Calu3 (cell line): ENCODE data around the gene PFKFB4. TPM values are rescaled to one million over a fixed set of nuclear protein-coding genes. Genes with fewer than 3 reads are reported as not detected.

Source experiments
- BruUV-seq: library from RNA; stranded (reverse); fragments of 400-500 nt; replicated peaks from 2 replicates; lab custom pipeline; 2021; lab: Mats Ljungman, UMichigan
- CTCF ChIA-PET: fragments of 300-600 bp; sonication (Branson Sonifier 250); formaldehyde crosslinking; loops from one replicate; lab custom pipeline; 2022; ENCODE audit warnings: antibody characterized with exemption; lab: Charles Lee
- DNase-seq: peaks from one replicate; pipeline ENCODE4 v3.0.0; 2022
- H3K27ac Mint-ChIP-seq: one replicate; pipeline ENCODE4 v1.8.0; 2022; ENCODE audit warnings: mixed read lengths; ENCODE audit not compliant: unreplicated experiment
- H3K27me3 Mint-ChIP-seq: one replicate; pipeline ENCODE4 v1.8.0; 2022; ENCODE audit warnings: mixed read lengths; ENCODE audit not compliant: unreplicated experiment
- H3K36me3 Mint-ChIP-seq: one replicate; pipeline ENCODE4 v1.8.0; 2022; ENCODE audit warnings: mild to moderate bottlenecking, moderate library complexity, mixed read lengths; ENCODE audit not compliant: insufficient read depth, unreplicated experiment
- H3K4me1 Mint-ChIP-seq: one replicate; pipeline ENCODE4 v1.8.0; 2022; ENCODE audit warnings: mild to moderate bottlenecking, low read depth, mixed read lengths; ENCODE audit not compliant: unreplicated experiment
- H3K4me3 Mint-ChIP-seq: one replicate; pipeline ENCODE4 v1.8.0; 2022; ENCODE audit warnings: mild to moderate bottlenecking, low read depth, moderate library complexity, mixed read lengths; ENCODE audit not compliant: unreplicated experiment
- H3K9me3 Mint-ChIP-seq: one replicate; pipeline ENCODE4 v1.8.0; 2022; ENCODE audit warnings: low read depth, mixed read lengths; ENCODE audit not compliant: unreplicated experiment
- intact Hi-C: fragments of 100-400 bp; cut with micrococcal nuclease; formaldehyde crosslinking; loops from one replicate; pipeline ENCODE4 v1.10.0; 2022; ENCODE audit not compliant: unreplicated experiment
- total RNA-seq: library from RNA; stranded (reverse); gene quantifications from 2 replicates; pipeline ENCODE4 v1.2.3, GENCODE V29; 2022
- TF ChIP-seq, protein P1 (sequence below): fragments of 200-600 bp; IDR thresholded peaks from one replicate; pipeline ENCODE4 v1.8.0; 2022; ENCODE audit warnings: antibody characterized with exemption; ENCODE audit not compliant: unreplicated experiment

Gene PFKFB4
- total RNA-seq, 1 experiment from 2014 or later = 5.1 TPM

DNA sequence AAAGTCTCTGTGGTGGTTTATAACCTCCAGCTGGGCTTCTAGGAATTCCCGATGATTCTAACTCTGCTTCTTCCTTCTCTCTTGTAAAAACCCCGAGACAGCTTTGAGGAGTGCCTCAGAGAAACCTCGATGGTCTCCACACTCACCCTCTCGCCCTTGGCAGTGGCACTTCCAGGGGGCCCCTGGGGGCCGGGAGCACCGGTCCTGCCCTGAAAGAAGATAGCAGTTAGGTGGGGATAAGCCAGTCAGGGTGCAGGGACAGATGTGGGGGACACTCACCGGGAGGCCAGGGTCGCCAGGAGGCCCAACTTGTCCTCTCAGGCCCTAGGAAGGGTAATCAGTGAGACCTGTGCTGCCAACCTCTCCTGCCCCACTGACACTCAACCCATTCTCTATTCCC lies 28.8 kb upstream of the PFKFB4 start:
- TF ChIP-seq, protein P1, sequence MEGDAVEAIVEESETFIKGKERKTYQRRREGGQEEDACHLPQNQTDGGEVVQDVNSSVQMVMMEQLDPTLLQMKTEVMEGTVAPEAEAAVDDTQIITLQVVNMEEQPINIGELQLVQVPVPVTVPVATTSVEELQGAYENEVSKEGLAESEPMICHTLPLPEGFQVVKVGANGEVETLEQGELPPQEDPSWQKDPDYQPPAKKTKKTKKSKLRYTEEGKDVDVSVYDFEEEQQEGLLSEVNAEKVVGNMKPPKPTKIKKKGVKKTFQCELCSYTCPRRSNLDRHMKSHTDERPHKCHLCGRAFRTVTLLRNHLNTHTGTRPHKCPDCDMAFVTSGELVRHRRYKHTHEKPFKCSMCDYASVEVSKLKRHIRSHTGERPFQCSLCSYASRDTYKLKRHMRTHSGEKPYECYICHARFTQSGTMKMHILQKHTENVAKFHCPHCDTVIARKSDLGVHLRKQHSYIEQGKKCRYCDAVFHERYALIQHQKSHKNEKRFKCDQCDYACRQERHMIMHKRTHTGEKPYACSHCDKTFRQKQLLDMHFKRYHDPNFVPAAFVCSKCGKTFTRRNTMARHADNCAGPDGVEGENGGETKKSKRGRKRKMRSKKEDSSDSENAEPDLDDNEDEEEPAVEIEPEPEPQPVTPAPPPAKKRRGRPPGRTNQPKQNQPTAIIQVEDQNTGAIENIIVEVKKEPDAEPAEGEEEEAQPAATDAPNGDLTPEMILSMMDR = no peak
- H3K4me1 Mint-ChIP-seq = no peaks in the 10 kb centered on the region
- intact Hi-C loops = no loop called here
- BruUV-seq = no TSS peak
- H3K27ac Mint-ChIP-seq = no peak overlapping the region
- no peak for DNase-seq
- no peaks in the 10 kb centered on the region for H3K36me3 Mint-ChIP-seq
- no peak overlapping the region for H3K4me3 Mint-ChIP-seq
- CTCF ChIA-PET = interaction anchor here (0.9 kb wide), 1 partner anchor 10 kb away, joined by 3 read pairs; no protein-coding TSS in a partner anchor
- no peaks in the 10 kb centered on the region for H3K9me3 Mint-ChIP-seq
- H3K27me3 Mint-ChIP-seq = peaks cover 2% of the 10 kb centered on the region

DNA sequence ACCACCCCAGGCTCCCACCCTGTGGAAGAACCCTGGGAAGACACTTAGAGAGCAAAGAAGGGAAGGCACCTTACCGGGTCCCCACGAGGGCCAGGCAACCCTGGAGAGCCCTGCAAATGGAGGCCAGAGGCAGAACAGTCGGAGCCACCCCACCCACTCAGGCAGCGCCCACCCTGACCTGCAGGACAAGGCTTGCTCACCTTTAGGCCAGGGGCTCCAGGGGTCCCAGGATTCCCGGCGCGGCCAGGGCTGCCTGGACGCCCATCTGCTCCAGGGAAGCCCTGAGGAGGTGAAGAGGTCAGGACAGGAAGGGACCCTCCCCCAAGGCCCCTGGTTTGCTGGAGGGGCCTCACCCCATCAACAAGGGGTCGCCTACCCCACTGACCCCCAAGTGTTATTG lies 28.2 kb upstream of the PFKFB4 start:
- intact Hi-C loops = no loop called here
- BruUV-seq = no TSS peak
- CTCF ChIA-PET = interaction anchor here (0.9 kb wide), 1 partner anchor 11 kb away, joined by 3 read pairs; no protein-coding TSS in a partner anchor

DNA sequence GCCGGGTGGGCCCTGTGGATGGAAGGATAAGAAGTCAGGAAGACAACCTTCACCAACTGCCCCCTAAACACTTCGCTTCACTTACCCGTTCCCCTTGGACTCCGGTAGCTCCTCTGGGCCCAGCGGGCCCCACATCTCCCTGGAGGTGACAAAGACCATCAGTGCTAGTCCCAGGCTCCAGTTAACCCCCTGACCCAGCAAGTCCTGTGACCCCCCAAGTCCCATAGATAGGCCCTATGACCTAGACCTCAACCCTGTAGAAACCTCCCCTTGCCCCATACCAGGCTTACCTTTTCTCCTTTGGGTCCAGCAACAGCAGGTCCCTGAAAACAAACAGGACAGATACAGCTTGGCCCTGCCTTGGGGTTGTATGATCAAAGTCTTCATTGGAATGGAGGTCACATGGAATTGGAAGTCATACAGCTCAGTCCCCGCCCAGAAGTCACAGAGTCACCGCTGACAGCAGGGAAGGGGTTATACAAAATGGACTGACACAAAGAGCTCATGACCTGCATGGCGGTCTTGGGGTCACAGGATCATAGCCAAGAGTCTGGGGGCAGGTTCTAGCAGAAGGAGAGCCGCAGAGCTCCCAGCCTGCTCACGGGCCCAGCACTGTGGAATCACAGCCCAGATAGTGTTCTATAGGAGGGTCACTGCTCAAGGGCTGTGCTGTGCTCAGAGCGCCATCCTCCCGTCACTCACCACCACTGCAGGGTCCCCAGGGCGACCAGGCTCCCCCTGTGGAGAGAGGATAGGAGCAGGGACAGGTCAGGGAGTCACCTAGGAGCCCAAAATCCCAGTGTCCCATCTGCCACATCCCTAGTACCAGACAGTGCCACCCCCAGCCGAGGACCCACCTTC lies 25.2 kb upstream of the PFKFB4 start:
- Mint-ChIP-seq H3K27me3 (no peaks in the 10 kb centered on the region), H3K4me3 (no peak overlapping the region), H3K27ac (no peak overlapping the region), H3K36me3 (no peaks in the 10 kb centered on the region), H3K9me3 (no peaks in the 10 kb centered on the region), H3K4me1 (no peaks in the 10 kb centered on the region)
- TF ChIP-seq, protein P1 = no peak
- CTCF ChIA-PET = interaction anchor here (0.6 kb wide), 1 partner anchor 335 kb away, joined by 3 read pairs; no protein-coding TSS in a partner anchor
- intact Hi-C loops = no loop called here
- BruUV-seq = no TSS peak
- no peak for DNase-seq

More for the DNA sequence above, 28.2 kb upstream of the PFKFB4 start:
- no peaks in the 10 kb centered on the region for H3K27me3 Mint-ChIP-seq
- no peaks in the 10 kb centered on the region for H3K9me3 Mint-ChIP-seq
- H3K4me3 Mint-ChIP-seq = no peak overlapping the region
- TF ChIP-seq, protein P1 = no peak
- no peaks in the 10 kb centered on the region for H3K36me3 Mint-ChIP-seq
- no peak for DNase-seq
- H3K27ac Mint-ChIP-seq = no peak overlapping the region
- H3K4me1 Mint-ChIP-seq = no peaks in the 10 kb centered on the region

DNA sequence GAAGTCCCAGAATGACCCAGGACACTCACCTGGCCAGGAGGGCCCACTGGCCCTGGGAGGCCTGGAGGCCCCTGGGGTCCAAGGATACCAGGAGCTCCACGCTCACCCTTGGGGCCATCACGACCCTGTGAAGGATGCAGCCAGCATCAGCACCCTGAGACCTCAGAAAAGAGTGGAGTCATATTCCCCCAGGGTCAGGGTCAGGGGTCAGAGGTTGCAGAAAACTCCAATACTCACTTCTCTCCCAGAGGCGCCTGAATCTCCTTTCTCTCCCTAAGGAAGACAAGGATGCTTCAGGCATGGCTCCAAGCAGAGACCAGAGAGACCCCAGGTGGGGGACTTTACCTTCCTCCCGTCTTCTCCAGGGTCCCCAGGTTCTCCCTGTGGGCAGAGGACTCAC lies 20.0 kb upstream of the PFKFB4 start:
- intact Hi-C loops = no loop called here
- no peak for DNase-seq
- Mint-ChIP-seq H3K27me3 (no peaks in the 10 kb centered on the region), H3K4me3 (no peak overlapping the region), H3K4me1 (no peaks in the 10 kb centered on the region), H3K27ac (no peak overlapping the region), H3K36me3 (no peaks in the 10 kb centered on the region), H3K9me3 (no peaks in the 10 kb centered on the region)
- BruUV-seq = no TSS peak
- TF ChIP-seq, protein P1 = no peak
- CTCF ChIA-PET = interaction anchor here (0.6 to 0.9 kb wide), 2 partner anchors 16 to 19 kb away, joined by 3 read pairs; no protein-coding TSS in a partner anchor
